Frontal cortex (tissue), 4 donors: ENCODE measurements around the gene TMIGD1. TPM values are rescaled to one million over a fixed set of nuclear protein-coding genes. Genes with fewer than 3 reads are reported as not detected.

Experiments
- DNase-seq, 2 donors: peaks; one replicate each; pipeline ENCODE4 v3.0.0; 2012; ENCODE audit warnings: low spot score in 2 of 2
- FAIRE-seq: peaks from 2 replicates; lab custom pipeline; 2012; peaks lifted over from hg19 to GRCh38; lab: Jason Lieb, UNC
- small RNA-seq: library from RNA; depleted of rRNA; stranded (forward); fragments of <200 nt; gene quantifications from one replicate; pipeline ENCODE3, GENCODE V24; 2014
- total RNA-seq: library from RNA; depleted of rRNA; stranded (reverse); fragments of >200 nt; gene quantifications from one replicate; pipeline ENCODE4 v1.2.3, GENCODE V29; 2014
- donor health status: control.
- donor health status: control.
- donor health status: control.

TMIGD1 gene
- total RNA-seq, 1 donor from 2014 or later, result not detected

DNA sequence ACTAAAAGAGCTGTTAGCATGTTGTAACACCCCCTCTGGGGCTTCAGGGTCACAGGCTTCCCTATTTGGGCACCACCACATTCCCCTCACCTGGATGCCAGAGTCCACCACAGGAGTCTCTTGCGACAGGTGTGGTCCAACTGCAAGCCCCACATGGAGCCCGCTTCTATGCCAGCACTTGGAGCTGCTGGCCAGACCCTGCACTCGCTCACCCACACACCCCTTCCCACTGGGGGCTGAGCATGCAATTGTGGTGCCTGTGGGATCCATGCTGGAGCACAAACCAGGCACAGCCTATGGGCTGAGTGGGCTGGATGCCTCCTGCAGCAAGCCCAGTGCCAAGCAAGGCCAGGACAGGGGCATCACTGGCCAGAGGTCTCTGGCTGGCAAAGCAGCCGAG, 36.1 kb downstream of the TMIGD1 start:
- no peak for DNase-seq
- FAIRE-seq, result no peak

DNA sequence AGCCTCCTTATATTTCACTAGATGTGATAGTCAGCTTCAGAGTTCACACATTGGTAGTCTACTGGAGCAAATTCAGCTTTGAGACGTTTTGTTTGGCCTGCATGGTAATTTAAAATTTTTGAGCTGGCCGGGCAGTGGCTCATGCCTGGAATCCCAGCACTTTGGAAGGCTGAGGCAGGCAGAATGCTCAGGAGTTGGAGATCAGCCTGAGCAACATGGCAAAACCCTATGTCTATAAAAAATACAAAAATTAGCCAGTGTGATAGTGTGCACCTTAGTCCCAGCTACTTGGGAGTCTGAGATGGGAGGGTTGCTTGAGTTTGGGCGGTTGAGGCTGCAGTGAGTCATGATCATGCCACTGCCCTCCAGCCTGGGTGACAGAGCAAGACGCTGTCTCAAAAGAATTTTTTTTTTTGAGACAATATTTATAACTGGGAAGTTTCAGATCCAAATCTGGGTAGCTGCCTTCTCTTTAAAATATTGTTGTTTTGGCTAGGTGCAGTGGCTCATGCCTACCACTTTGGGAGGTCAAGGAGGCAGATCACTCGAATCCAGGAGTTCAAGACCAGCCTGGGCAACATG, 37.3 kb downstream of the TMIGD1 start:
- no peak for FAIRE-seq
- DNase-seq, result no peak

DNA sequence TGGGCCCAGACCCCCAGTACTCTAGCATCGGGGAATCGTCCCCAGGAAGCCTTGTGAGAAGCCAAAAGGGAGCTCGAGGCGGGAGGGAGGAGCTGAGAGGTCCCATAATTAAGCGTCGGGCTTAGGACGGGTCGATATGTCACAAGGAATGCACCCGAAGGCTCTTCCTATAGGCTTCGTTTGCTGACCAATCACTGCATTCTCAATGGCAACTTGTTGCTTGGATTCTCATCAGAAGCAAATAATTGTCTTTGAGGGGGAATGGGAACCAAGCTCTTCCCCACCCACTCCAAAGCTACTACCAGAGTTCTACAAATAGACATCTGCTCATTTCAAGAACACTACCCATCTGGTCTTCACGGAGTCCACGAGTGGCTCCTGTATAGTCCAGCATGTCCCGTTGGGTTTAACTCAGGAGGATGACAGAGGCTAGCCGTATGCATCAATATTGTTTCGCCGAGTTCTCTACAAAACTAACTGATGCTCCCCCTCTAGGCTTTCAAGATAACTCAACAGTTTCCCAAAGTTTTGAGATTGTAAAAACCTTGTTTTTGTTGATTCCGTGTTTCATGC, 41.5 kb downstream of the TMIGD1 start:
- DNase-seq, result peak in 1 of 2 donors; percentile 30
- FAIRE-seq, result no peak

DNA sequence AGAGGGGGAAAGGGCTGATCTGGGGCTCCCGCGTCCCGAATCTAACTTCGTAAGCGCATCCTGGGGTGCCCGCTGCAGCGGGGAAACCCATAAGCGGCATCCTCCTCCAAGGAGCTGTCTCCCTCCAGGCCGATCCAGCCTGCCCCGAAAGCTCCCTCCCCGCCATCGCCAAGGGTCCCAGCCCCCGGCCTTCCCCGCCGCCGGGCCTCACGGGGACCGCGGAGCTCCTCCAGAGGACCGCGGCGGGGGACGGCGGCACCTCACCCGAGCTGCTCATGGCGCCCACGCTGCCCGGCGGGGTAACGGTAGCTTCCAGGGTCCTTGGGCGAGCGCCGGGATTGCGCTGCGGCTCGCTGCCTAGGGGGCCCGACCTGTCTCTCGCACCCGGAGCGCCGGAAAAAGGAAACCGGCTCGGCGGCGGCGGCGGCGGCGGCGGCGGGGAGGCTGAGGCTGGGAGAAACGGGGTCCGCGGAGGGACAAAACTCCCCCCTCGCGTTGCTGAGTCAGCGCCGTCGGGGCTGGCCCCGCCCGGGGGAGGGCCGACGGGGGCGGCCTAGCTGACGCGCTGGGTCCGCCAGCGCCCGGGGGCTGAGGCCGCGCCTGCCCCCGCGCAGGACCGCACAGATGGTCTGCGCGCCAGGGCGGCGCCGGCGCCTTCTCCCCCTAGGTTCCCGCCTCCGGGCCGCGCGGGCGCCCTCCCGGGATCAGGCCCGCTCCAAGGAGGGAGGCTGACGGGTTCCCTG, 42.1 kb downstream of the TMIGD1 start, which contains the start of gene BLMH:
Gene BLMH, minus strand, starts transcription at position 402 of the 743 bp plus-strand sequence. Its CDS starts 125 bp downstream, at position 277.
- FAIRE-seq (no peak), DNase-seq (peak; percentile 93 to 96)

DNA sequence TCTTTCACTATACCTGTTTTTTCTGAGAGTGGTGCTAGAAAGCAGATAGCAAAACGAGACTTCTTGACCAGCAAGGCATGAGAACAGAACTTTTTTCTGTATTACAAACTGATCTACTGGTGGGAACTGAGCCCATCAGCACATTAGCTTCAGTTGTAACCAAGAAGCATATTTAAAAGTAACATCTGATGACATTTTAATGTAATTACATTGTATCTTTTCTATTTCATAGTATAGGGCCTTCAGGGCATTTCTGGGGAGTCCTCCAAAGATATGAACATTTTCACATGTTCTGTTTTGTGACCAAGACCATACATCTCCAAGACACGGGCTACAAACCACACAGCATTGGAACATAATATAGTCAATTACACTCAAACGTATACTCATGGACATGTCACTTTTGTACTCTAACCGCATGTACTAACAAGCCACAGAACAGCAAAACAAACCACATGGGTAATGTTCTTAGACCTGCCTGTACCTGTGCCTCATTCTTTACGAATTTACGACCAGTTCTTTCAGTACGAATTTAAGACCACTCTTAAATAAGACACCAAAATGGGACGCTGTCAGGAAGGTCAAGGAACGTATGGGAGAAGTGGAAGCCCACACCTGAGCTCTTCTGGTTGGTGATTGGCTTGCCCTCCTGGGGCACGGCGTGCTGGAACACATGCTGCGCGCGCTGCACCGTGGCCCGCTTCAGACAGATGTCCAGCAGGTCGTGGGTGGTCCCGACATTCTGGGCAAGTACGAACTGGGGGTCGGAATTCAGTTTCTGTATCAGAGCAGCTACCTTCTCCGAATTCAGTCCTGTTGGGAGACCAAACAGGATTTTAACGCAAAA, 42.9 kb downstream of the TMIGD1 start:
- FAIRE-seq (no peak), DNase-seq (peak in 1 of 2 donors; percentile 20)

DNA sequence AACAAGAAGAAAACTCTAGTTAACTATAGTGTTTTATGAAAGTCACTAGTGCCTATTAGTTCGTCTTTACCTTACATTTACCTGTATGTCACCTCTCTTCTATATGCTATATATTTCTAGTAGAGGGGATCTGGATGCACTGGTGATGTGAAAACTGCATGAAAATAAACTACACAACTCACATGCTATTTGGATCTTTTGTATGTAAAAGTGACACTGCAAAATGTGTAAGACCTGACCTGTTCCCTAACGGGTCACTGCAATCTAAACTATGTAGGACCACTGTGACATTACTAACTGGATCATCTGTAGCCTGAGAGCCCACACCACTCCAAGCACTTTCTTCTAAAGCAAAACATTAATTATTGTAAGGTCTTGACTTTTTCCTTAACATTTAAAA, 43.8 kb downstream of the TMIGD1 start:
- no peak for FAIRE-seq

DNA sequence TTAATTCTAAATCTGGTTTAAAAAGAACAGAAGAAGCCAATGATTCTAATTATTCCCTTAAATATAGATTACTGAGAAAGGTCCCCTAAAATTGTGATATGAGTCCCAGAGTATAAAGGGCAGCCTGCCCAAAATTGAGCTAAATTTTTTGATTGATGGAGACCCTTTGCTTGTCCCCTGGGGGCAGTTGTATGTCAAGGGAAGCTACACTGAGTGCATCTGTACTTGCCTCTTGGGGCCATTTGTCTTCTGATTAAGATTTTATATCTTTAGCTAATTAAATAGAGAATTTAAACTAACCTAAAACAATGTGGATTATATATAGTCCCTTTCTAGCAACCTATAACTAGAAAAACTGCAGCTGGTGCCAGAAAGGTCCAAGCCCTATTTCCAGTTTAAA, 54.7 kb downstream of the TMIGD1 start:
- DNase-seq (no peak), FAIRE-seq (no peak)

More for the DNA sequence above, 43.8 kb downstream of the TMIGD1 start:
- no peak for DNase-seq

DNA sequence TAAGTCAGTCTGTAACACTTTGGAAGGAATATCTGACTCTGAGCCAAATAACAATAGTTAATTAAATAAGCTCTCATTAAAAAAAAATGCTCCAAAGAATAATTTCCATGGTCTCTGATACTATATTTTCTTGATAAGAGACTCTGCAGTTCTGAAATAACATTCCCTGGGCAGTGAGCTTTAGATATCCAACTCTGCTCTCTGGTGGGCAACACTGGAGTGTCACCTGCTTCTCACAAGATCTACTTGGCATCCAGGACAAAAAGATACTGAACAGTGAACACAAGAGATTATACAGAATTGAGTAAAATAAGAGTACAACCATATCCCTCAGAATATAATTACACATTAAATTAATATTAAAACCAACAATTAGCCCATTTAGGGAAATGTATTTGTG, 55.8 kb downstream of the TMIGD1 start:
- no peak for FAIRE-seq
- no peak for DNase-seq

DNA sequence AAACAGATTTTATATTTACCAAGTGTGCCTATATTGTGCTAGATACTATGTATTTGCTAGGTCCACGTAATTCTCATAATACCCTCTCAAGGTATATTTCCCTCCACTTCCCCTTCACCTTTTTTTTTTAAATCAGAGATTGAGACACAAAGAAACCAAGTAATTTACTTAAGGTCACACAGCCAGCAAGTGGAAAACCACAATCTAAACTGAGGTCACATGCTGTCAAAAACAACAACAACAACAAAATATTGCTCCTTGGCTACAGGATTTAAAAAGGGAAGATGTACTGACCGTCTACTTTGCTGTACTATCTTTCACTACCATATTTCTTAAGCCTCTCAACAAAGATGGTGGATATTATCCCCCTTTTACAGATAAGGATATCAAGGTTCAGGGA, 57.9 kb downstream of the TMIGD1 start:
- DNase-seq (no peak), FAIRE-seq (no peak)

DNA sequence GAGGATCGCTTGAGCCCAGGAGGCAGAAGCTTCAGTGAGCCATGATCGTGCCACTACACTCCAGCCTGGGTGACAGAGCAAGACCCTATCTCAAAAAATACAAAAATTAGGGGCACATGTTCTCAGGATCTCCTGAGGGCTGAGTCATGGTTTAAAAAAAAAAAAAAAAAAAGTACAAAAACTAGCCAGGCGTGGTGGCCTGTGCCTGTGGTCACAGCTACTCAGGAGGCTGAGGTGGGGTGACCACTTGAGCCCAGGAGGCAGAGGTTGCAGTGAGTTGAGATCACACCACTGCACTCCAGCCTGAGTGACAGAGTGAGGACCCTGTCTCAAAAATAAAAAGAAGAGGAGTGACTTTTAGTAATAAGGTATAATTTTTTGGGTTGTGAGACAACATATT, 59.0 kb downstream of the TMIGD1 start:
- no peak for FAIRE-seq
- DNase-seq, result no peak

DNA sequence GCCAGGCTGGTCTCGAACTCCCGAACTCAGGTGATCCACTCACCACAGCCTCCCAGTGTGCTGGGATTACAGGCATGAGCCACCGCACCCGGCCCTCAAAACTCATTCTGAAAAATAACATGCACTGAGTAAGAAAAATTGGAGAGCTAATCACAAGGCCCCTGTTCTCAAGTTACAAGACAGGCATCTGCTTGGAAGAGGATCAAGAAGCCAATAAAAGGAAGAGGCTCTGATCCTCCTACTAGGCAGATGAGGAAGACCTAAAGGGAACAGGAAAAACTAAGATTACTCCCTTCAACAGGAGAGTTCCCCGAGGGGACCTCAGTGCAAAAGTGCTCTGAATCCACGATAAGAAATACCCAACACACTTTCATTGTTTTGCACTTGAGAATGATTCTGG, 60.5 kb downstream of the TMIGD1 start:
- FAIRE-seq (no peak), DNase-seq (no peak)

DNA sequence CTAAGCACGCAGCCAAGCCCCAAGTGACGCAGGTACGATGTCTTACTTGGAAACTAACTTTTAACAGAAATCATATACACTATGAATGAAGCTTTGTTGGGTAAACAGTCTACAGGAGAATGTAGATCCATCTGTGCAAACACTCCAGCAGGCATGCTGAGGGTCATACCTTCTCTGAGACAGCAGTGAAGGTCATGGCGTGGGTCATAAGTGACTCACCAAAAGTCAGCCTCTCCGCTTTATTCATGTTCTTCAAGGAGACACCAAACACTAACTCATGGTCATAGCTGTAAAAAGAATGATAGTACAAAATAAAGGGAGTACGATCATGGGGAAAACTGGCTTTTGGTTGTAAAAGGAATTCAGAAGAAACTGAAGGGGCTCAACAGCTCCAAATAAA, 62.8 kb downstream of the TMIGD1 start:
- FAIRE-seq (no peak), DNase-seq (no peak)

DNA sequence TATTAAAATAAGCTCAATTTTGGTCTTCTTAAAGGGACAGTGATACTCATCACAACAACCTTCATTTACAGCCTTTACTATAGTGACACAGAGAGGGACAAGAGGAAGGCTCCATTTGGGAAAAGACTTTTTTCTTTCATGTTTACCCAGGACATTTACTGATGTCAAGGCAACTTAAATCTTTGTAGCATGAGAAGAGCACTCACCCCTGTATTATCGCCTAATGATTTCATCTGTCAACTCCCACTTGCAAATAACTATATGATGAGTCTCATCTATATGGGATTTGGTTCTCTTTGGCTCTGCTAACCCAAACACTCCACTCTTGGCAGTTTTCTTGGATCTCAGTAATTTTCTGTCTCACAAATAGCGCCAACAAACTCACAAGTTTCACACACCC, 66.2 kb downstream of the TMIGD1 start:
- no peak for FAIRE-seq

More for the DNA sequence above, 66.2 kb downstream of the TMIGD1 start:
- DNase-seq, result no peak

Small RNAs within 50 kb of the gene (small RNA-seq; reads per million reads assigned to genes)
- not detected for gene RF00019
- gene RNU6-1267P, result not detected
- not detected for gene RNU6-990P

Other genes with a start within 250 kb of the TMIGD1 start
- 5.7 TPM for gene NSRP1, start 217.2 kb downstream of the TMIGD1 start, total RNA-seq
- 1.2 TPM for gene SLC6A4, start 98.4 kb downstream of the TMIGD1 start, total RNA-seq
- gene BLMH, start 42.1 kb downstream of the TMIGD1 start, total RNA-seq, result 48.5 TPM
- 71.7 TPM for gene CPD, start 44.9 kb upstream of the TMIGD1 start, total RNA-seq
- gene GOSR1, start 143.4 kb upstream of the TMIGD1 start, total RNA-seq, result 28.5 TPM